Stimulated activated CD4-positive, alpha-beta T cell treated with anti-CD3 and anti-CD28 coated beads, Interleukin-1b, Interleukin-23, amount 100 ng/mL, for 4 hours (primary cell): ENCODE measurements around the gene EFNA1.

Experiments used
- DNase-seq, 2 donors: peaks; one replicate each; pipeline ENCODE4 v3.0.0-alpha.2; 2020; ENCODE audit warnings: low read depth in 2 of 2

EFNA1 gene

GRCh38 chr1:155124503-155125463 is 2.9 kb upstream of the EFNA1 start:
- no peak for DNase-seq

DNA sequence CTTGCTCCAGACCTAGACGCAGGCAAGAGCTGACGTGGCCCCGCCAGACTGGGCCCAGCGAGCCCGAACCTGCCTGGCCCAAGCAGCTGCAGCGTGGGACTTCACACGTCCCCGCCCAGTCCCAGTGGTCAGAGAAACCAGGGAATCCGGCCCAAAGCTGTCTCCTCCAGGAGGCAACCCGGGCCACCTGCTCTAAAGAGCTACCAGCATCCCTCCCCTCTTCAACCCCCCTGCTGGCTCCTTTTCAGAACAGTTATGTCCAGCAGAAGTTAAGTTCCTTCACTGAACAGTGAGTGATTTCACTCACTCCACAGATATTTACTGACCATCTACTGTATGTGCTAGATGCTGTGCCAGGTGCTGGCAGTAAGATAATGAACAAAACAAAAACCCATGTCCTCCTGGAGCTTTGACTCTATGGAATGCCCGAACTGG is 2.1 kb upstream of the EFNA1 start:
- no peak for DNase-seq

DNA sequence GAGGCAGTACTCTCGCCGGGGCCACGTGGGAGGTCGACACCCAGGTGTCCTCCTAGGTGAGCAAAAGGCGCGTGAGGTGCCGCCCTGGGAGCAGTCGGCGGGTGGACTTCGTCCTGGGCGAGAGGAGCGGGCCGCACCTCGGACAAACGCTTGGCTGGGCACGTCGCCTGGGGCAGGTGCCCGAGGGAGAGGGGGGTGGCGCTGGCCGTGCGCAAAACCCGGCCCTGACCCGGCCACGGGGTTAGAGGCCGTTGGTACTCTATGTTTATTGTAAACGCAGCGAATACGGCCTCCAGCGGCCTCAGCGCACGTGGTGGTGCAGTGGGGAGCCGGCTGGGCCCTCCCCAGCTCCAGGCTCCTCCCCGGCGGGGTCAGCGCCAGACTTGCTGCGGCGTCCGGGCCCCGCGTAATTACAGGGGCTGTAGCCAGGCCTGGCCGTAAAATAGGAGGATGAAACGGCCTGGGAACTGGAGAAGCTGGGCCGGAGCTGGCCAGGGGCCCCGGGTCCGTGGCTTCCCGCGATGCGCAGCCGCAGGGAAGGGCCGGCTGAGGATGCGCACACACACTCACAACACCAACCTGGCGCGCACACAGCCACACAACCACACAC is 1.6 kb upstream of the EFNA1 start:
- no peak for DNase-seq

DNA sequence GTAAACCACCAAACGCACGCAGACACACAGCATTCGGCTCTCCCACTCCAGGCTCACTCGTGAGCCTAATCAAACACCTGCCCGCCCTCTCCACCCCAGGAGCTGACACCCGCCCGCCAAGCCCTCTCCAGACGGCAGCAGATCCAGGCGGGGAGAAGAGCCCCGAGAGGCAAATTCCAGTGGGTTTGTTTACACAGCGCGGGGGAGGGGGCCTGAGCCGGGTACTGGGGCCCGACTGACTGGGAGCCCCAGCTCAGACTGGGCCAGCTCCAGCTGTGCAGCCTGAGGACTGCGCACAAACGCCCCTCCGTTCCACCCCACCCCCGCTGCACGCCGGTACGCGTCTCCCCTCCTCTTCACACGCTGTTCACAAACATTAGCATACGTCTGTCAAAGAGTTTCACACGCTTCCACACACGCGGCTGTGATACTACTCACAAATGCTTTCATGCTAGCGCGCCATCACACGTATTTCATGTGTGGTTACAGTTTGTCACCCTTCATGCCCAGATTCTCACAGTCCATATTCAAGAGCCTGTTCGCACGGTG is 1.0 kb upstream of the EFNA1 start:
- DNase-seq = no peak

GRCh38 chr1:155127967-155128754 is 485 bp downstream of the EFNA1 start:
- no peak for DNase-seq

- no peak for DNase-seq
Observed at GRCh38 chr1:155128755-155129473, 1.2 kb downstream of the EFNA1 start.

- no peak for DNase-seq
Observed at GRCh38 chr1:155130272-155131006, 2.8 kb downstream of the EFNA1 start.

GRCh38 chr1:155131285-155131684 is 3.6 kb downstream of the EFNA1 start:
- no peak for DNase-seq

GRCh38 chr1:155131856-155132255 is 4.2 kb downstream of the EFNA1 start:
- no peak for DNase-seq

DNA sequence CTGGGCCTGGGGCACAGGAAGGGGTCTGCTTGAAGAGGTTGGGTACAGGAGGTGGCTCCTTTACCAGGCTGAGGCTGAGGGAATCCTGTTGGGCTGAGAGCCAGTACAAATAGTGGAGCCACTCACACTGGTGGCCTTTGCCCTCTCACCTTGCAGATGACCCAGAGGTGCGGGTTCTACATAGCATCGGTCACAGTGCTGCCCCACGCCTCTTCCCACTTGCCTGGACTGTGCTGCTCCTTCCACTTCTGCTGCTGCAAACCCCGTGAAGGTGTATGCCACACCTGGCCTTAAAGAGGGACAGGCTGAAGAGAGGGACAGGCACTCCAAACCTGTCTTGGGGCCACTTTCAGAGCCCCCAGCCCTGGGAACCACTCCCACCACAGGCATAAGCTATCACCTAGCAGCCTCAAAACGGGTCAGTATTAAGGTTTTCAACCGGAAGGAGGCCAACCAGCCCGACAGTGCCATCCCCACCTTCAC is 6.2 kb downstream of the EFNA1 start:
- no peak for DNase-seq

DNA sequence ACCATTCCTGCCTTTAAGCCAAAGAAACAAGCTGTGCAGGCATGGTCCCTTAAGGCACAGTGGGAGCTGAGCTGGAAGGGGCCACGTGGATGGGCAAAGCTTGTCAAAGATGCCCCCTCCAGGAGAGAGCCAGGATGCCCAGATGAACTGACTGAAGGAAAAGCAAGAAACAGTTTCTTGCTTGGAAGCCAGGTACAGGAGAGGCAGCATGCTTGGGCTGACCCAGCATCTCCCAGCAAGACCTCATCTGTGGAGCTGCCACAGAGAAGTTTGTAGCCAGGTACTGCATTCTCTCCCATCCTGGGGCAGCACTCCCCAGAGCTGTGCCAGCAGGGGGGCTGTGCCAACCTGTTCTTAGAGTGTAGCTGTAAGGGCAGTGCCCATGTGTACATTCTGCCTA is 6.6 kb downstream of the EFNA1 start:
- no peak for DNase-seq

GRCh38 chr1:155134880-155135414 is 7.3 kb downstream of the EFNA1 start:
- DNase-seq = peak; percentile 54 to 72

- peak; percentile 86 to 92 for DNase-seq
Observed at GRCh38 chr1:155135415-155136028, 7.8 kb downstream of the EFNA1 start, which contains the start of gene SLC50A1. Gene SLC50A1, plus strand, starts transcription at chr1:155135852. Its CDS starts 60 bp downstream, at chr1:155135912.

DNA sequence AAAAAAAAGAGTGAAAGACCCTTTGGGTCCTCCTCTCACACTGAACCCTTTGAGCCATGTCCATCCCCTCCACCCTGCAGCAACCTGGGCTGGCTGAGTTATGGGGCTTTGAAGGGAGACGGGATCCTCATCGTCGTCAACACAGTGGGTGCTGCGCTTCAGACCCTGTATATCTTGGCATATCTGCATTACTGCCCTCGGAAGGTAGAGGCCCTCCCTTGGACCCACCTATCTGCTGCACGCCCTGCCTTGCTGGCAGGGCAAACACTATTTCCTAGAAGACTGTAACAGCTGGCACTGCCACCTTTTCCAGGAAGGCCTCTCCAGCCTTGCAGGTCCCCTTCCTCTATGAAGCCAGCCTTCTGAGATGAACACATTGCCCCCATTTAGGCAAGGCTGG is 9.1 kb downstream of the EFNA1 start:
- DNase-seq = no peak

DNA sequence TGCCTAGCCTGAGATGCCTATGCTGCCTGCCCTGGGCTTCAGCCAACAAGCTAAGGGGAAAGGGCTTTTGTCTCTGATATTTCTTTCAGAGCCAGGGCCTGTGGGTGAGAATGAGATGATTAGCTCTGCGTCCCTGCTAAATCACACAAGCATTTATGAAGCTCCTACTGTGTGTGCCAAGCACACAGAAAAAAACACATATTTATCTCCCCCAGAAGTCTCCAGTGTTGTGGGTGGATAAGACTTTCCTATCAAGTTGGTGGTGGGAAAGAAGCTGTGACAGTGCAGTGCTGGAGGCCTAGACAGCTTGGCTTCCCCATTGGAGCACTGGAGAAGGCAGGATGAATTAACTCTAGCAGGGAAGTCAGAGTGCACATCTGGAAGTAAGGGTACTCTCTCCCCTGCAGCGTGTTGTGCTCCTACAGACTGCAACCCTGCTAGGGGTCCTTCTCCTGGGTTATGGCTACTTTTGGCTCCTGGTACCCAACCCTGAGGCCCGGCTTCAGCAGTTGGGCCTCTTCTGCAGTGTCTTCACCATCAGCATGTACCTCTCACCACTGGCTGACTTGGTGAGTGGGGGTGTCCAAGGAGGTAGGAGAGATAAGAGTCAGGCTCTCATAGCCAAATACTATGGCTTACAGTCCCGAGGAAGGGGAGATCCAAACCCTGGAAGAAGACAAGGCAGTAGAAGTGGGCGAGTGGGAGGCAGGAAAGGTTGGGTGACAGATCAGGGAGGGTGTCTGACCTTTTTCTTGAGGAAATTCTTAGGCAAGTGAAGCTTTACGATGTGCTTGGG is 9.7 kb downstream of the EFNA1 start:
- no peak for DNase-seq

DNA sequence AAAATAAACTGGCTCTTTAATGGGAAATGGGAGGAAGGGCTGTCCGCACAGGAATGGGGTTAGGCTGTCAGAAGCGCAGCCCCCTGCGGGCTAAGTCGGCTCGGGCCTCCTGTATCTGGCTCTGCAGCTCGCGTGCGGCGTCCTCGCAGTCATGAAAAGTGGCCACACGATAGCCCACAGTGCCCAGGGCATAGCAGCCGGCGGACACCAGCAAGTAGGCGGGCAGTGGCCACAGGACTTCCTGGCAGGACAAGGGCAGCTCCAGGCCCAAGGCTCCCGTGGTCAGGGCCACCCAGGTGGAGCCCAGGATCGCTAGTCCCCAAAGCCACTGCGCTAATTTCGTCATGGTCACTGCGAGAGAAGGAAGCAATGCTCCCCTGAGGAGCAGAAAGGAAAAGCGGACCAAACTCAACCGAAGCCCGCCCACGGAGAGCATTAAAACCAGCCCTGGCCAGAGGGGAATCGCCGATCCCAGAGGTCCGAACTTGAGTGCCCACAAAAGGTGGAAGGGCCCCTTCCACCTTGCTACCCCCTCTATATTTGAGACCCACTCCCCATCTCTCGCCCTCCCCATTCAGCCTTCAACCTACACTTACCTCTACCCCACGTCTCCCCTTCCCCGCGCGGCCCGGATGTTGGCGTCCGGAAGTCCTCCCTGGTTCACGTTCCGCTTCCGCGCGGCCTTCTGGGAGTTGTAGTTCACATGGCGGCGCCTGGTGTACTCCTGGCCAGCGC is 12.4 kb downstream of the EFNA1 start, which contains the start of gene DPM3:
DPM3 (minus strand) TSS at position 637 of the 735 bp plus-strand sequence; CDS start at position 346, 291 bp downstream.
- peak; percentile 80 to 83 for DNase-seq

DNA sequence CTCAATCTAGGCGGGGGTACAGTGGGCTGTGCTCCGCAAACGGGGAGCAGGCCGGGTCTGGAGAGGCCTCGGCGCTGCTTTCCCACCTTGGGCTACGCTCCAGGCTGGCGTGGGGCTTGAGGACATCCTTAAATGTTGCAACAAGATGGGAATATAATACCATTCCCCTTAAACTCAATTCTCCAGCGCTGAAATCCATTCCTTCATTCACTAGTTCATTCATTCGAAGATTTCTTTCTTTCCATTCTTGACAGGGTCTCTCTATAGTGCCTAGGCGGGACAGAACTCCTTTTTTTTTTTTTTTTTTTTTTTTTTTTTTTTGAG is 12.9 kb downstream of the EFNA1 start:
- DNase-seq = no peak

GRCh38 chr1:155141749-155142148 is 14.1 kb downstream of the EFNA1 start:
- no peak for DNase-seq
